Neural cell (in vitro differentiated cells): ENCODE measurements around the gene LHX2.

Experiments used
- CTCF ChIP-seq: fragments of 450-650 bp; IDR thresholded peaks from 2 replicates; pipeline ENCODE4 v1.5.1; 2014; ENCODE audit warnings: antibody characterized with exemption, mild to moderate bottlenecking, moderate library complexity; ENCODE audit not compliant: poor library complexity, severe bottlenecking
- POLR2AphosphoS5 ChIP-seq: IDR thresholded peaks from 2 replicates; pipeline ENCODE4 v1.6.1; 2012
- REST ChIP-seq: IDR thresholded peaks from 2 replicates; pipeline ENCODE4 v1.6.1; 2012; ENCODE audit warnings: borderline replicate concordance
- SMC3 ChIP-seq: fragments of 450-650 bp; conservative IDR thresholded peaks from 2 replicates; pipeline ENCODE4 v1.6.1; 2014; ENCODE audit warnings: antibody characterized with exemption, mild to moderate bottlenecking, moderate library complexity; ENCODE audit not compliant: poor library complexity

GRCh38 chr9:123973590-123974223 lies 37.9 kb upstream of the LHX2 start:
- no peak for TF ChIP-seq CTCF
- no peak for TF ChIP-seq POLR2AphosphoS5
- TF ChIP-seq SMC3 = no peak
- TF ChIP-seq REST = no peak
